HFF-Myc (cell line): ENCODE results near the gene SMAD6.

ENCODE experiments used
- DNase-seq: peaks from one replicate; pipeline ENCODE4 v3.0.0-alpha.2; 2011; ENCODE audit warnings: low read depth; ENCODE audit errors: extremely low read depth
- H3K4me3 ChIP-seq: replicated peaks from 2 replicates; pipeline ENCODE4 v1.5.1; 2011; ENCODE audit warnings: low read depth, mild to moderate bottlenecking, control low read depth, low read length
- TF ChIP-seq, protein P1 (sequence below): IDR thresholded peaks from 2 replicates; pipeline ENCODE4 v1.5.1; 2012; ENCODE audit warnings: mild to moderate bottlenecking, low read depth, low read length, control low read depth; ENCODE audit errors: missing control alignments

SMAD6 gene

DNA sequence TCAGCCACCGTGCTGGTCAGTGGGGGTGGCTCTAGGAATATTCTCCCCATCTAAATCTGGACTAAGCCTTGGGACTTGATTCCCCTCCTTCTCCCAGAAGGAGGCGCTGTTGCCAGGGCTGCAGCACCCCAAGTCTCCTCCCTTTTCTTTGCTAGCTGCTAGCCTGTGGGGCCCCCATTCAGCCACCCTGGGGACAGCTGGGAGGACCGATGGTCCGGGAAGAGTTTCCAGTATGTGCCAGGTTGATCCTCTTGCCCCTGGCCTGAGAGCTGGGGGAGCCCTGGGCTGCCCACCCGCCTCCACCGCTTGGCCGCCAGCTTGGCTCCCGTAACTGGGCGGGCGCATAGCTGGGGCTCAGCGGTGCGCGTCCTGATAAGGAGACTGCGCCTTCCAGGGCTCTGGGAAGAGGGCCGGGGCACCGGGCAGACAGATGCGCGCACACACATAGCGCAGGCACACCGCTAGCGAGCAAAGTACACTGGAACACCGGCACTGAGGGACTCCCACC lies 4.2 kb downstream of the SMAD6 start:
- H3K4me3 ChIP-seq, result peak overlapping the region; percentile 74
- no peak for DNase-seq
- TF ChIP-seq, protein P1, sequence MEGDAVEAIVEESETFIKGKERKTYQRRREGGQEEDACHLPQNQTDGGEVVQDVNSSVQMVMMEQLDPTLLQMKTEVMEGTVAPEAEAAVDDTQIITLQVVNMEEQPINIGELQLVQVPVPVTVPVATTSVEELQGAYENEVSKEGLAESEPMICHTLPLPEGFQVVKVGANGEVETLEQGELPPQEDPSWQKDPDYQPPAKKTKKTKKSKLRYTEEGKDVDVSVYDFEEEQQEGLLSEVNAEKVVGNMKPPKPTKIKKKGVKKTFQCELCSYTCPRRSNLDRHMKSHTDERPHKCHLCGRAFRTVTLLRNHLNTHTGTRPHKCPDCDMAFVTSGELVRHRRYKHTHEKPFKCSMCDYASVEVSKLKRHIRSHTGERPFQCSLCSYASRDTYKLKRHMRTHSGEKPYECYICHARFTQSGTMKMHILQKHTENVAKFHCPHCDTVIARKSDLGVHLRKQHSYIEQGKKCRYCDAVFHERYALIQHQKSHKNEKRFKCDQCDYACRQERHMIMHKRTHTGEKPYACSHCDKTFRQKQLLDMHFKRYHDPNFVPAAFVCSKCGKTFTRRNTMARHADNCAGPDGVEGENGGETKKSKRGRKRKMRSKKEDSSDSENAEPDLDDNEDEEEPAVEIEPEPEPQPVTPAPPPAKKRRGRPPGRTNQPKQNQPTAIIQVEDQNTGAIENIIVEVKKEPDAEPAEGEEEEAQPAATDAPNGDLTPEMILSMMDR, result peak; percentile 73

DNA sequence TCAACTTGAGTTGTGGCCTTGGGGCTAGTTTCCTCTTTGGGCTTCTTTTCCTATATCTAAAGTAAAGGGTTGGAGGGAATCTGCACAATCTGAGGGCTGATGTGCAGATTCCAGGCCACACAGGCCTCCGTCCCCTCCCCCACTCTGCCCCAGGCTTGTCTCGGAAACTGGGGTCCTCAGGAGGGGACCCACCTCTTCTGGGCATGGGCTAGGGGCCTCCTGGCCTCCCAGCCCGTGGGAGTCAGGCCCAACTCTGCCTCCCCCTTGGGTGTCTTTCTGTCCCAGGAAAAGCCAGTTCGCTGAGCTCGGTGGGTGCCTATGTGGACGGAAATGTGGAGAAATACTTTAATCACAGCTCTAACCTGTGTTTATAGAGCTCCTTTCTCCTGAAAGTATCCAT lies 4.8 kb downstream of the SMAD6 start:
- H3K4me3 ChIP-seq, result peak overlapping the region; percentile 74
- DNase-seq, result no peak
- TF ChIP-seq, protein P1, result no peak

DNA sequence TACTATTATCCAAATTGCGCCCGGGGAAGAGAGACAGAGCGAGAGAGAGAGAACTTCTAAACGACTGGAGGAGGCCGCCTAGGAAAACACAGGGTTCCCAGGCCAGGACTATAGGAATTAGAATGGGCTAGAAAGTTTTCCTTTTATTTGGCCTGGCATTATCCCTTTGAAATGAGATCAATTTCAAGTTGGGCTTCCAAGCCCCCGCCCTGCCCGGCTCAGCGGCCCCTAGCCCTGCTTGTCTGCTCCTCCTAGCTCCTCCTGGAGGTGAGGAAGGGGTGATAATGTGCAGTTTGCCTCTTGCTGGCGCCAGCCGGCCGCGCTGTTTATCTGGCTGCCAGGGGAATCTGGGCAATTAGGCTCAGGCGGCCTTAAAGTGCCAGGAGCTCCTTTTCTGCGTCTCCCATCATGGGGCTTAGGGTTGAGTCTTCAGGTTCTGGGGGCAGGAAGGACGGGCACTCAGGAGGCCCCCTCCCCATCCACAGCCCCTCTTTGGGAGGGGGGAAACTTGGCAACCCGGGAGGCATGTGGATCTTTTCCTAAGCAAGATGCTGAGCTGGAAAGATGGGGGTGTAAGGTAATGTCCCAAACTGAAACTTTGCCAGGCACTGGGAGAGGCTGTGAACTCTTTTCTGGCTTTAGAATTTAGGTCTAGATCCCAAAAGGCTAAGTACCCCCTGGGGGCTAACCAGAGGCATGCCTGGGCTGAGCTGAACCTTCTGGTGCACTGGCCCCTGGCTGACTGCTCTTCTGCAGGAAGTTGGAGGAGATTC lies 5.5 kb downstream of the SMAD6 start:
- no peak for DNase-seq
- H3K4me3 ChIP-seq, result peak overlapping the region; percentile 74

DNA sequence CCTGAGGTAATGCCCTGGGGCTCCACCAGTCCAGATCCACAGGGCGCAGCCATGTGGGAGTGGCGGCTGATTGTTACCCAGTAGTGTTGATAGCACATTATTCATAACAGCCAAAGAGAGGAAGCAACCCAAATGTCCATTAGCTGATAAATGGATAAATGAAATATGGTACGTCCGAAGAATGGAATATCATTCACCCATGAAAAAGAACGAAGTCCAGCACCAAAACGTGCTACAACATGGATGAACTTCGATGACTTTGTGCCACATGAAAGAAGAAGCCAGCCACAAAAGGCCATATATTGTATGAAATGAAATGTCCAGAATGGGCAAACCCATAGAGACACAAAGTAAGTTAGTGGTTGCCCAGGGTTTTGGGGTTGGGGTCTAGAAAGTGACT lies 6.4 kb downstream of the SMAD6 start:
- TF ChIP-seq, protein P1, result no peak
- DNase-seq, result no peak
- no peak overlapping the region for H3K4me3 ChIP-seq

More for the DNA sequence above, 5.5 kb downstream of the SMAD6 start:
- TF ChIP-seq, protein P1, result peak; percentile 19

DNA sequence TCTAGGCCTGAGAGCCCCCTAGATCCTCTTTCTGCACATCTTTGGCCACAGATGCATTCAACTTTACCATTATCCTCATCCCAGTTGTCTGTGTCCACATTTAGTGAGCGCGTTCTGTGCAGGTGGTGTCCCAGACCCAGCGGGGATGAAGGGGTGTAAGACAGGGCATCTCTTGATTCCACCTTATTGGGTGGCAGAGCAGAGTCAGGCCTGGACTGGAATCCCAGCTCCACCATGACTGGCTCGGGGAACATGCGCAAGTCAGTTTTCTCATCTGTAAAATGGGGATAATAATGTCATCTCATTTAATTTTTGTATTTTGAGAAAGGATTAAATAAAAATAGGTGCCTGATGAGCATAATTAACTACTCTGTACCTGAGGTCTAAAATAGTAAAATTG lies 7.8 kb downstream of the SMAD6 start:
- no peak overlapping the region for H3K4me3 ChIP-seq
- no peak for DNase-seq
- TF ChIP-seq, protein P1, result no peak

DNA sequence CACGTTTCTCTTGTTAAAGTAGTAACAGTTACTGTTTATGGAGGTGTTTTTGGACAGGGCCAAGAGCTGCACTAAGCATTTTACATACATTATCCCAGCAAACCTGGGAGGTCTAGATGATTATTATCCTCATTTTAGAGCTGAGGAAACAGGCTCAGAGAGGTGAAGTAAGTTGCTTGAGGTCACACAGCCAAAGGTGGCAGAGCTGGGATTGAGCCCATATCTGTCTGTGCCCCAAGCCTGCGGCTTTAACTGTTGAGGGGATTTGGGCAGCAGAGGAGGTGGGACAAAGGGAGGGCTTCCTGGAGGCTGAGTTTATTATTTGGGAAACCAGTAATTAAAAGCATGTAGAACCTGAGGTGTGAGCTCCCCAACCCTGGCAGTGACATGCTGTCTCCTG lies 9.2 kb downstream of the SMAD6 start:
- TF ChIP-seq, protein P1, result no peak
- DNase-seq, result no peak
- H3K4me3 ChIP-seq, result no peak overlapping the region
